Ishikawa (cell line): ENCODE data around the gene WDR72.

Experiments
- CEBPB ChIP-seq: IDR thresholded peaks from 2 replicates; pipeline ENCODE4 v1.6.1; 2012
- CREB1 ChIP-seq: IDR thresholded peaks from 2 replicates; pipeline ENCODE4 v1.6.1; 2012; ENCODE audit warnings: low read depth
- EGR1 ChIP-seq: IDR thresholded peaks from 2 replicates; pipeline ENCODE4 v1.6.1; 2012
- EP300 ChIP-seq: IDR thresholded peaks from 2 replicates; pipeline ENCODE4 v1.6.1; 2012; ENCODE audit warnings: borderline replicate concordance
- FOXM1 ChIP-seq: IDR thresholded peaks from 2 replicates; pipeline ENCODE4 v1.6.1; 2012; ENCODE audit warnings: low read depth, borderline replicate concordance
- NFIC ChIP-seq: IDR thresholded peaks from 2 replicates; pipeline ENCODE4 v1.6.1; 2012
- RAD21 ChIP-seq: IDR thresholded peaks from 2 replicates; pipeline ENCODE4 v1.6.1; 2012; ENCODE audit warnings: low read depth
- TAF1 ChIP-seq: IDR thresholded peaks from 2 replicates; pipeline ENCODE4 v1.6.1; 2012; ENCODE audit warnings: low read depth, mild to moderate bottlenecking
- TCF12 ChIP-seq: IDR thresholded peaks from 2 replicates; pipeline ENCODE4 v1.6.1; 2012; ENCODE audit warnings: low read depth
- TEAD4 ChIP-seq: IDR thresholded peaks from 2 replicates; pipeline ENCODE4 v1.6.1; 2012
- YY1 ChIP-seq: IDR thresholded peaks from 2 replicates; pipeline ENCODE4 v1.6.1; 2012; ENCODE audit warnings: low read depth
- ZBTB7A ChIP-seq: IDR thresholded peaks from 2 replicates; pipeline ENCODE4 v1.6.1; 2012; ENCODE audit warnings: low read depth
- TF ChIP-seq, protein P1 (sequence below): IDR thresholded peaks from 2 replicates; pipeline ENCODE4 v1.6.1; 2012; ENCODE audit warnings: low read depth, mild to moderate bottlenecking
- TF ChIP-seq, protein P2 (sequence below): IDR thresholded peaks from 2 replicates; pipeline ENCODE4 v1.6.1; 2012
- TF ChIP-seq, protein P3 (sequence below): IDR thresholded peaks from 2 replicates; pipeline ENCODE4 v1.6.1; 2012

WDR72 gene

DNA sequence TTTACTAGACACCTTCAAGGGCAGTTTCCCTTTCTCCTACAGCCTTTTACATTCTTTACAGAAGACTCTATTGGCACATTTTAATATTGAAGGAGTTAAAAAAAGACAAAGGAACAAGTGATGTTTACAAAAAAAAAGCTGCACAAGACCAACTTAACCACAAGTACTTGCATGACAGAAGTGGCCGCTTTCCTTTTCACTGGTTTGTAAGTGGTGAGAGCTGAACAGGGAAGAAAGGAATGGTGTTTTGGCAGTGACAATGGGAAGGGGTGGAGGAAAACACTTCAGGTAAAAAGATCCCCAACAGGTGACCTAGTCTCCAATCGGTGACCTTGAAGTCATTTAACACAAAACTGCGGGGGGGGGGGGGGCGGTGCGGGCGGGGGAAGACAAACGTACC lies 1.1 kb downstream of the WDR72 start:
- TF ChIP-seq TAF1 (no peak), TEAD4 (no peak), CREB1 (no peak), FOXM1 (no peak), EGR1 (no peak), YY1 (no peak), TCF12 (no peak), RAD21 (no peak), CEBPB (no peak), NFIC (no peak), ZBTB7A (no peak), EP300 (no peak)
- TF ChIP-seq, protein P1, sequence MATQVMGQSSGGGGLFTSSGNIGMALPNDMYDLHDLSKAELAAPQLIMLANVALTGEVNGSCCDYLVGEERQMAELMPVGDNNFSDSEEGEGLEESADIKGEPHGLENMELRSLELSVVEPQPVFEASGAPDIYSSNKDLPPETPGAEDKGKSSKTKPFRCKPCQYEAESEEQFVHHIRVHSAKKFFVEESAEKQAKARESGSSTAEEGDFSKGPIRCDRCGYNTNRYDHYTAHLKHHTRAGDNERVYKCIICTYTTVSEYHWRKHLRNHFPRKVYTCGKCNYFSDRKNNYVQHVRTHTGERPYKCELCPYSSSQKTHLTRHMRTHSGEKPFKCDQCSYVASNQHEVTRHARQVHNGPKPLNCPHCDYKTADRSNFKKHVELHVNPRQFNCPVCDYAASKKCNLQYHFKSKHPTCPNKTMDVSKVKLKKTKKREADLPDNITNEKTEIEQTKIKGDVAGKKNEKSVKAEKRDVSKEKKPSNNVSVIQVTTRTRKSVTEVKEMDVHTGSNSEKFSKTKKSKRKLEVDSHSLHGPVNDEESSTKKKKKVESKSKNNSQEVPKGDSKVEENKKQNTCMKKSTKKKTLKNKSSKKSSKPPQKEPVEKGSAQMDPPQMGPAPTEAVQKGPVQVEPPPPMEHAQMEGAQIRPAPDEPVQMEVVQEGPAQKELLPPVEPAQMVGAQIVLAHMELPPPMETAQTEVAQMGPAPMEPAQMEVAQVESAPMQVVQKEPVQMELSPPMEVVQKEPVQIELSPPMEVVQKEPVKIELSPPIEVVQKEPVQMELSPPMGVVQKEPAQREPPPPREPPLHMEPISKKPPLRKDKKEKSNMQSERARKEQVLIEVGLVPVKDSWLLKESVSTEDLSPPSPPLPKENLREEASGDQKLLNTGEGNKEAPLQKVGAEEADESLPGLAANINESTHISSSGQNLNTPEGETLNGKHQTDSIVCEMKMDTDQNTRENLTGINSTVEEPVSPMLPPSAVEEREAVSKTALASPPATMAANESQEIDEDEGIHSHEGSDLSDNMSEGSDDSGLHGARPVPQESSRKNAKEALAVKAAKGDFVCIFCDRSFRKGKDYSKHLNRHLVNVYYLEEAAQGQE, result no peak
- TF ChIP-seq, protein P2, sequence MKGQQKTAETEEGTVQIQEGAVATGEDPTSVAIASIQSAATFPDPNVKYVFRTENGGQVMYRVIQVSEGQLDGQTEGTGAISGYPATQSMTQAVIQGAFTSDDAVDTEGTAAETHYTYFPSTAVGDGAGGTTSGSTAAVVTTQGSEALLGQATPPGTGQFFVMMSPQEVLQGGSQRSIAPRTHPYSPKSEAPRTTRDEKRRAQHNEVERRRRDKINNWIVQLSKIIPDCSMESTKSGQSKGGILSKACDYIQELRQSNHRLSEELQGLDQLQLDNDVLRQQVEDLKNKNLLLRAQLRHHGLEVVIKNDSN, result no peak
- TF ChIP-seq, protein P3, sequence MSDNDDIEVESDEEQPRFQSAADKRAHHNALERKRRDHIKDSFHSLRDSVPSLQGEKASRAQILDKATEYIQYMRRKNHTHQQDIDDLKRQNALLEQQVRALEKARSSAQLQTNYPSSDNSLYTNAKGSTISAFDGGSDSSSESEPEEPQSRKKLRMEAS, result no peak

DNA sequence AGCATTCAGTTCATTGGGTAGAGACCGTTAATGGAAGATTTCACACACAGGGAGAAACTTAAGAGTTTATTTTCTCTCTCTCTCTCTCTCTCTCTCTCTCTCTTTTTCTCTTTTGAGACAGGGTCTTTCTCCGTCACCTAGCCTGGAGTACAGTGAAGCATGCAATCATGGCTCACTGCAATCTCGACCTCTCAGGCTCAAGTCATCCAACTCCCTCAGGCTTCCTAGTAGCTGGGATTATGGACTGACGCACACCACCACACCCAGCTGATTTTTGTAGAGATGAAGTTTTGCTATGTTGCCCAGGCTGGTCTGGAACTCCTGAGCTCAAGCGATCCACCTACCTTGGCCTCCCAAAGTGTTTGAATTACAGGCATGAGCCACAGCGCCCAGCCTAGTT lies 1.6 kb downstream of the WDR72 start:
- TF ChIP-seq, protein P1, result no peak
- TF ChIP-seq EP300 (no peak), YY1 (no peak), EGR1 (no peak), ZBTB7A (no peak), TAF1 (no peak), CEBPB (no peak), CREB1 (no peak), NFIC (no peak)

DNA sequence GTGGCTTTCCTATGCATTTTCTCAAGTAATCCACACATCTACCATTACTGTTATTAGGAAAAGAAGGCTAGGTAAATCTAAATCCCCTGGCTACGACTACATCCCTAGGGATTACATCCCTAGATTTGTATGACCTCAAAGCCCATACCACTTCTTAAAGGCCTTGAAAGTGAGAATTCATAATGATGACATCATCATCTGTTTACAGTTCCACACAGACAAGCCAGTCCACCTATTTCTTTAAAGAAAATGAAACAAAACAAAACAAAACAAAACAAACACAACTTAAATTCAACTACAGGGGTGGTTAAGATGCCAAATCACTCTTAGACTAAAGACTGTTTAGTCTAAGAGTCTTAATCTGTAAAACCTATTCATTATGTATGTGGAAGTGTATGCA lies 5.7 kb downstream of the WDR72 start:
- TF ChIP-seq EGR1 (no peak), NFIC (no peak), CEBPB (no peak), RAD21 (no peak), ZBTB7A (no peak), EP300 (no peak), YY1 (no peak), TEAD4 (no peak), TAF1 (no peak), FOXM1 (no peak), TCF12 (no peak)
- TF ChIP-seq, protein P3, result no peak
- TF ChIP-seq, protein P1, result no peak
- TF ChIP-seq, protein P2, result no peak

DNA sequence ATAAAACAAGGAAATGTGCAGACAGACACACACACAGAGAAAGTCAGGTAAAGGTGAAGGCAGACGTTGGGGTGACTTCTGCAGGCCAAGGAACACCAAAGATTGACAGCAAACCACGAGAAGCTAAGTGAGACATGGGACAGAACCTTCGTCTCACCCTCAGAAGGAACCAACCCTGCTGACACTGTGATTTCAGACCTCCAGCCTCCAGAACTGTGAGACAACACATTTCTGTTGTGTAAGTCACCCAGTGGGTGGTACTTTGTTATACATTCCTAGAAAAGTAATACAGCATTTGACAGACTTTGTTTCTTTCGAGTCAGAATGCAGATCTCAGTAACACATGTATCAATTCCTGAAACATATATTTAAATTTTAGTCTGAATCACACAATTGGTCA lies 7.1 kb downstream of the WDR72 start:
- TF ChIP-seq TEAD4 (no peak), FOXM1 (no peak)

DNA sequence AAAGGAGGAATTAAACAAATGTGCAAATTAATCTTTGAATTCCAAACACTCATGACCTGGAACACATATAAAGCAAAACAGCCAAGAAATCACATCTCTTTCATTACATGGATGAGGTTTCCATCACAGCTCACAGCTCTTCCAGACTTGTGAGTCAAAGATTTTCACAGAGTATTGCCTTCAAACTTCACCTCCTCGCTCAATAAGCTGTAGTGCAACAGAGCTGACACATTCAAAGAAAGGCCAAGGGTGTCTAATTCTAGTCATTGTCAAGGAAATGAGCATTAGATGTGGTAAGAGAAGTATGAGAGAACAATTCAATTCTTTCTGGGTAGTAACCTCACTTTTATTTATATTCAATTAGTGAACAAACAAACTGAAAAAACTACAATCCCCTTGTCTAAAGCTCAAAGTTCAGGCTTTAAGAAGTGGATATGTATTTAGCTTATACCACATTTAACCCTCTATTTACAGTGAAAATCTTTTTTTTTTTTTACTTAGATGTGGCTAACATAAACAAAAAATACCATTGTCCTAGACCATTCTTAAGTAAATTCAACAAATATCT lies 11.9 kb downstream of the WDR72 start:
- TF ChIP-seq, protein P1, result no peak
- TF ChIP-seq EP300 (no peak), CEBPB (no peak), TCF12 (no peak), TAF1 (no peak), NFIC (no peak)
